Mesendoderm (in vitro differentiated cells): ENCODE measurements around the gene FGF1.

ENCODE experiments used
- DNase-seq: peaks from one replicate; pipeline ENCODE4 v3.0.0; 2013
- H2AK5ac ChIP-seq: 2 replicates; pipeline ENCODE4 v1.6.1; 2013; ENCODE audit warnings: low read length, inconsistent platforms
- H2BK120ac ChIP-seq: 2 replicates; pipeline ENCODE4 v1.6.1; 2013; ENCODE audit warnings: low read depth, mild to moderate bottlenecking, low read length, moderate library complexity, mixed read lengths
- H2BK15ac ChIP-seq: replicated peaks from 2 replicates; pipeline ENCODE4 v1.6.1; 2013; ENCODE audit warnings: low read depth, mild to moderate bottlenecking, moderate library complexity
- H2BK5ac ChIP-seq: 2 replicates; pipeline ENCODE4 v1.6.1; 2013; ENCODE audit warnings: low read length, inconsistent platforms
- H3K18ac ChIP-seq: 2 replicates; pipeline ENCODE4 v1.6.1; 2013; ENCODE audit warnings: mild to moderate bottlenecking, low read length, mixed read lengths
- H3K23ac ChIP-seq: one replicate; pipeline ENCODE4 v1.6.1; 2013; ENCODE audit warnings: low read length
- H3K27ac ChIP-seq: 2 replicates; pipeline ENCODE4 v1.5.1; 2013; ENCODE audit warnings: low read depth, mild to moderate bottlenecking, inconsistent platforms, low read length, moderate library complexity
- H3K27me3 ChIP-seq: 2 replicates; pipeline ENCODE4 v1.6.1; 2013; ENCODE audit warnings: low read length, control low read depth, mild to moderate bottlenecking, inconsistent platforms; ENCODE audit not compliant: insufficient read depth, poor library complexity
- H3K36me3 ChIP-seq: 2 replicates; pipeline ENCODE4 v1.6.1; 2013; ENCODE audit warnings: low read length, inconsistent platforms; ENCODE audit not compliant: control insufficient read depth, insufficient read depth
- H3K4ac ChIP-seq: one replicate; pipeline ENCODE4 v1.6.1; 2013; ENCODE audit warnings: low read depth, mild to moderate bottlenecking, low read length, moderate library complexity
- H3K4me1 ChIP-seq: 2 replicates; pipeline ENCODE4 v1.6.1; 2013; ENCODE audit warnings: low read depth, low read length, inconsistent platforms; ENCODE audit not compliant: control insufficient read depth
- H3K4me2 ChIP-seq: 2 replicates; pipeline ENCODE4 v1.6.1; 2013; ENCODE audit warnings: low read length
- H3K4me3 ChIP-seq: 2 replicates; pipeline ENCODE4 v1.5.1; 2013; ENCODE audit warnings: mild to moderate bottlenecking, low read length
- H3K56ac ChIP-seq: one replicate; pipeline ENCODE4 v1.6.1; 2013; ENCODE audit warnings: low read length
- H3K79me1 ChIP-seq: 2 replicates; pipeline ENCODE4 v1.6.1; 2013; ENCODE audit warnings: low read length, inconsistent platforms
- H3K79me2 ChIP-seq: 2 replicates; pipeline ENCODE4 v1.6.1; 2013; ENCODE audit warnings: mild to moderate bottlenecking, low read length; ENCODE audit not compliant: control insufficient read depth, insufficient read depth
- H3K9ac ChIP-seq: 2 replicates; pipeline ENCODE4 v1.6.1; 2013; ENCODE audit warnings: low read length, inconsistent platforms
- H4K5ac ChIP-seq: one replicate; pipeline ENCODE4 v1.6.1; 2013; ENCODE audit warnings: low read length
- H4K8ac ChIP-seq: one replicate; pipeline ENCODE4 v1.6.1; 2013; ENCODE audit warnings: low read depth, mild to moderate bottlenecking, control low read depth, low read length, moderate library complexity
- WGBS: extraction: QIAGEN DNeasy Blood & Tissue Kit; methylation state at CpG from one replicate; pipeline ENCODE4 v1.1.7; 2013; ENCODE audit warnings: low lambda C conversion rate, missing lambda C conversion rate; ENCODE audit not compliant: insufficient coverage; ENCODE audit errors: extremely low coverage; 5-methylcytosine and 5-hydroxymethylcytosine counted together

FGF1 gene

GRCh38 chr5:142598338-142598700 lies 87.6 kb downstream of the FGF1 start:
- no peak overlapping the region for H3K4me2 ChIP-seq
- no peaks in the 10 kb centered on the region for H3K27me3 ChIP-seq
- no peak overlapping the region for H4K5ac ChIP-seq
- H2BK15ac ChIP-seq = peak overlapping the region; percentile 96
- H3K56ac ChIP-seq = no peak overlapping the region
- H3K4me1 ChIP-seq = peaks cover 2% of the 10 kb centered on the region
- H3K79me1 ChIP-seq = no peaks in the 10 kb centered on the region
- H2AK5ac ChIP-seq = no peak overlapping the region
- H3K27ac ChIP-seq = no peak overlapping the region
- H2BK120ac ChIP-seq = no peak overlapping the region
- H3K4me3 ChIP-seq = no peak overlapping the region
- H3K79me2 ChIP-seq = no peaks in the 10 kb centered on the region
- H3K18ac ChIP-seq = no peak overlapping the region
- no peak for DNase-seq
- no peaks in the 10 kb centered on the region for H3K36me3 ChIP-seq
- H3K4ac ChIP-seq = no peak overlapping the region
- no peak overlapping the region for H2BK5ac ChIP-seq
- H3K9ac ChIP-seq = no peak overlapping the region
- no peak overlapping the region for H3K23ac ChIP-seq
- H4K8ac ChIP-seq = no peak overlapping the region

- Histone ChIP-seq H3K4ac (peak overlapping the region; percentile 11), H3K4me3 (no peak overlapping the region), H3K9ac (no peak overlapping the region), H3K4me1 (peaks cover 2% of the 10 kb centered on the region), H2BK5ac (no peak overlapping the region), H2BK120ac (no peak overlapping the region), H3K79me1 (no peaks in the 10 kb centered on the region), H4K8ac (no peak overlapping the region), H3K4me2 (no peak overlapping the region), H3K23ac (no peak overlapping the region), H3K27ac (no peak overlapping the region), H3K18ac (no peak overlapping the region), H3K56ac (no peak overlapping the region), H3K27me3 (no peaks in the 10 kb centered on the region), H3K36me3 (no peaks in the 10 kb centered on the region), H4K5ac (no peak overlapping the region), H3K79me2 (no peaks in the 10 kb centered on the region), H2BK15ac (peak overlapping the region; percentile 37), H2AK5ac (no peak overlapping the region)
- WGBS = no CpG with 5 or more reads among the region's 6 CpGs
- DNase-seq = peak; percentile 86
Measured at GRCh38 chr5:142597546-142598337, 88.1 kb downstream of the FGF1 start.

- Histone ChIP-seq H3K79me1 (no peaks in the 10 kb centered on the region), H3K9ac (no peak overlapping the region), H3K27me3 (no peaks in the 10 kb centered on the region), H3K4ac (no peak overlapping the region), H4K5ac (no peak overlapping the region), H3K4me2 (no peak overlapping the region), H2BK120ac (no peak overlapping the region), H3K18ac (no peak overlapping the region), H3K36me3 (no peaks in the 10 kb centered on the region), H2AK5ac (no peak overlapping the region), H3K4me3 (no peak overlapping the region), H3K23ac (no peak overlapping the region), H3K79me2 (no peaks in the 10 kb centered on the region), H2BK5ac (no peak overlapping the region), H3K4me1 (peaks cover 2% of the 10 kb centered on the region), H4K8ac (no peak overlapping the region), H2BK15ac (no peak overlapping the region), H3K27ac (no peak overlapping the region), H3K56ac (no peak overlapping the region)
- DNase-seq = no peak
- no CpG with 5 or more reads among the region's 3 CpGs for WGBS
Measured at GRCh38 chr5:142597025-142597424, 88.9 kb downstream of the FGF1 start.

- Histone ChIP-seq H3K79me1 (no peaks in the 10 kb centered on the region), H2BK15ac (peak overlapping the region; percentile 85), H3K56ac (no peak overlapping the region), H3K79me2 (no peaks in the 10 kb centered on the region), H2AK5ac (no peak overlapping the region), H3K27me3 (no peaks in the 10 kb centered on the region), H4K5ac (no peak overlapping the region), H3K4me1 (peaks cover 7% of the 10 kb centered on the region), H2BK120ac (peak overlapping the region; percentile 23), H3K23ac (no peak overlapping the region), H2BK5ac (no peak overlapping the region), H3K4me2 (no peak overlapping the region), H3K36me3 (no peaks in the 10 kb centered on the region), H3K4me3 (no peak overlapping the region), H4K8ac (no peak overlapping the region), H3K18ac (no peak overlapping the region), H3K9ac (no peak overlapping the region), H3K4ac (no peak overlapping the region), H3K27ac (no peak overlapping the region)
- no CpG with 5 or more reads among the region's 4 CpGs for WGBS
- no peak for DNase-seq
Measured at GRCh38 chr5:142592365-142592764, 93.5 kb downstream of the FGF1 start.

- no peak overlapping the region for H2BK5ac ChIP-seq
- no peak overlapping the region for H2AK5ac ChIP-seq
- H4K5ac ChIP-seq = no peak overlapping the region
- H3K27me3 ChIP-seq = no peaks in the 10 kb centered on the region
- H3K36me3 ChIP-seq = no peaks in the 10 kb centered on the region
- no peak overlapping the region for H3K4ac ChIP-seq
- no peak overlapping the region for H2BK15ac ChIP-seq
- H3K79me1 ChIP-seq = no peaks in the 10 kb centered on the region
- H3K4me3 ChIP-seq = no peak overlapping the region
- H4K8ac ChIP-seq = no peak overlapping the region
- no peak overlapping the region for H3K9ac ChIP-seq
- no peak overlapping the region for H3K23ac ChIP-seq
- H3K4me1 ChIP-seq = peaks cover 6% of the 10 kb centered on the region
- H3K4me2 ChIP-seq = no peak overlapping the region
- WGBS = no CpG with 5 or more reads among the region's 4 CpGs
- H3K79me2 ChIP-seq = no peaks in the 10 kb centered on the region
- DNase-seq = peak; percentile 31
- H3K27ac ChIP-seq = no peak overlapping the region
- peak overlapping the region; percentile 68 for H3K18ac ChIP-seq
- H3K56ac ChIP-seq = no peak overlapping the region
- peak overlapping the region; percentile 61 for H2BK120ac ChIP-seq
Measured at GRCh38 chr5:142590451-142591231, 95.2 kb downstream of the FGF1 start.
